ENCODE data around the gene CERS2.

GRCh38 chr1:150971583-150972416, 2.8 kb downstream of the CERS2 start:
- TF ChIP-seq, protein P1, sequence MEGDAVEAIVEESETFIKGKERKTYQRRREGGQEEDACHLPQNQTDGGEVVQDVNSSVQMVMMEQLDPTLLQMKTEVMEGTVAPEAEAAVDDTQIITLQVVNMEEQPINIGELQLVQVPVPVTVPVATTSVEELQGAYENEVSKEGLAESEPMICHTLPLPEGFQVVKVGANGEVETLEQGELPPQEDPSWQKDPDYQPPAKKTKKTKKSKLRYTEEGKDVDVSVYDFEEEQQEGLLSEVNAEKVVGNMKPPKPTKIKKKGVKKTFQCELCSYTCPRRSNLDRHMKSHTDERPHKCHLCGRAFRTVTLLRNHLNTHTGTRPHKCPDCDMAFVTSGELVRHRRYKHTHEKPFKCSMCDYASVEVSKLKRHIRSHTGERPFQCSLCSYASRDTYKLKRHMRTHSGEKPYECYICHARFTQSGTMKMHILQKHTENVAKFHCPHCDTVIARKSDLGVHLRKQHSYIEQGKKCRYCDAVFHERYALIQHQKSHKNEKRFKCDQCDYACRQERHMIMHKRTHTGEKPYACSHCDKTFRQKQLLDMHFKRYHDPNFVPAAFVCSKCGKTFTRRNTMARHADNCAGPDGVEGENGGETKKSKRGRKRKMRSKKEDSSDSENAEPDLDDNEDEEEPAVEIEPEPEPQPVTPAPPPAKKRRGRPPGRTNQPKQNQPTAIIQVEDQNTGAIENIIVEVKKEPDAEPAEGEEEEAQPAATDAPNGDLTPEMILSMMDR (IDR thresholded peaks at IDR 0.05; ENCODE audit: insufficient read depth, low read length, poor library complexity, severe bottlenecking) = no peak
- TF ChIP-seq EZH2phosphoT487 (conservative IDR thresholded peaks at IDR 0.05; ENCODE audit: low read length) = no peak
